Effector memory CD8-positive, alpha-beta T cell (primary cell): ENCODE data around the gene DOK3.
A peak's percentile ranks its signal among the peaks of the same experiment; 100 is the strongest.
"Not testable (repeated sequence)": the region's sequence is repeated elsewhere in the genome, so short reads cannot be mapped to it uniquely, and the experiment has no call there.

ENCODE experiments used
- ATAC-seq: fragments of 150-1000 bp; cut with Tn5 transposase; replicated peaks from 2 replicates; pipeline ENCODE4 v1.10.0; 2021; ENCODE audit warnings: mild to moderate bottlenecking, moderate library complexity
- DNase-seq, 3 experiments: peaks; one replicate each; pipeline ENCODE4 v3.0.0; 2021
- H3K27ac Mint-ChIP-seq, 2 donors: one replicate each; pipeline ENCODE4 v1.8.0; 2022; ENCODE audit warnings: mild to moderate bottlenecking in 2 of 2, mixed read lengths in 2 of 2, moderate library complexity in 2 of 2
- H3K27me3 Mint-ChIP-seq, 2 donors: one replicate each; pipeline ENCODE4 v1.8.0; 2022; ENCODE audit warnings: mixed read lengths in 2 of 2
- H3K36me3 Mint-ChIP-seq: one replicate; pipeline ENCODE4 v1.8.0; 2022; ENCODE audit warnings: mild to moderate bottlenecking, moderate library complexity, mixed read lengths; ENCODE audit not compliant: insufficient read depth
- H3K4me1 Mint-ChIP-seq, 2 donors: one replicate each; pipeline ENCODE4 v1.8.0; 2022; ENCODE audit warnings: low read depth in 2 of 2, mixed read lengths in 2 of 2
- H3K4me3 Mint-ChIP-seq, 2 donors: one replicate each; pipeline ENCODE4 v1.8.0; 2022; ENCODE audit warnings: mild to moderate bottlenecking in 2 of 2, mixed read lengths in 2 of 2, moderate library complexity in 2 of 2
- H3K9me3 Mint-ChIP-seq, 2 donors: one replicate each; pipeline ENCODE4 v1.8.0; 2022; ENCODE audit warnings: mixed read lengths in 2 of 2

DOK3 gene

GRCh38 chr5:177485753-177486152 is 23.9 kb downstream of the DOK3 start:
- not testable (repeated sequence) for H3K4me3 Mint-ChIP-seq, H3K4me1 Mint-ChIP-seq, H3K9me3 Mint-ChIP-seq, H3K36me3 Mint-ChIP-seq, H3K27me3 Mint-ChIP-seq, ATAC-seq, DNase-seq
- peak overlapping the region in 1 of 2 donors; percentile 6 for H3K27ac Mint-ChIP-seq

GRCh38 chr5:177484902-177485549 is 24.6 kb downstream of the DOK3 start:
- H3K36me3 Mint-ChIP-seq: no peaks in the 10 kb centered on the region
- ATAC-seq (no peak), DNase-seq (no peak)
- no peaks in the 10 kb centered on the region for H3K4me1 Mint-ChIP-seq
- no peaks in the 10 kb centered on the region for H3K27me3 Mint-ChIP-seq
- no peaks in the 10 kb centered on the region for H3K9me3 Mint-ChIP-seq
- H3K27ac Mint-ChIP-seq: peak overlapping the region; percentile 6 to 16
- no peak overlapping the region for H3K4me3 Mint-ChIP-seq

GRCh38 chr5:177483994-177484901 is 25.4 kb downstream of the DOK3 start:
- Mint-ChIP-seq H3K4me1 (peaks cover 4 to 6% of the 10 kb centered on the region in 2 donors), H3K9me3 (no peaks in the 10 kb centered on the region), H3K36me3 (no peaks in the 10 kb centered on the region), H3K27me3 (no peaks in the 10 kb centered on the region), H3K4me3 (no peak overlapping the region), H3K27ac (peak overlapping the region; percentile 6 to 77)
- ATAC-seq: no peak
- no peak for DNase-seq

- H3K4me1 Mint-ChIP-seq: peaks cover 8 to 12% of the 10 kb centered on the region in 2 donors
- no peak overlapping the region for H3K4me3 Mint-ChIP-seq
- ATAC-seq (no peak), DNase-seq (no peak)
- H3K9me3 Mint-ChIP-seq: no peaks in the 10 kb centered on the region
- peak overlapping the region in 1 of 2 donors; percentile 44 for H3K27ac Mint-ChIP-seq
- no peaks in the 10 kb centered on the region for H3K36me3 Mint-ChIP-seq
- H3K27me3 Mint-ChIP-seq: no peaks in the 10 kb centered on the region
Observed at GRCh38 chr5:177483042-177483441, 26.6 kb downstream of the DOK3 start.

GRCh38 chr5:177482359-177482795 is 27.2 kb downstream of the DOK3 start:
- H3K36me3 Mint-ChIP-seq: no peaks in the 10 kb centered on the region
- H3K4me3 Mint-ChIP-seq: no peak overlapping the region
- H3K9me3 Mint-ChIP-seq: no peaks in the 10 kb centered on the region
- no peak for DNase-seq
- ATAC-seq: no peak
- H3K27me3 Mint-ChIP-seq: no peaks in the 10 kb centered on the region
- peak overlapping the region in 1 of 2 donors; percentile 44 for H3K27ac Mint-ChIP-seq
- peaks cover 8 to 12% of the 10 kb centered on the region in 2 donors for H3K4me1 Mint-ChIP-seq

- H3K9me3 Mint-ChIP-seq: no peaks in the 10 kb centered on the region
- H3K4me3 Mint-ChIP-seq: peak overlapping the region in 1 of 2 donors; percentile 24
- no peak for ATAC-seq
- no peak for DNase-seq
- H3K4me1 Mint-ChIP-seq: peaks cover 21 to 22% of the 10 kb centered on the region in 2 donors
- H3K36me3 Mint-ChIP-seq: peaks cover 2% of the 10 kb centered on the region
- peak overlapping the region; percentile 84 to 86 for H3K27ac Mint-ChIP-seq
- no peaks in the 10 kb centered on the region for H3K27me3 Mint-ChIP-seq
Observed at GRCh38 chr5:177479774-177480173, 29.9 kb downstream of the DOK3 start.

GRCh38 chr5:177478711-177479646 is 30.6 kb downstream of the DOK3 start:
- Mint-ChIP-seq H3K27me3 (peaks cover 0 to 7% of the 10 kb centered on the region in 2 donors), H3K4me1 (peaks cover 29 to 30% of the 10 kb centered on the region in 2 donors), H3K36me3 (peaks cover 10% of the 10 kb centered on the region), H3K4me3 (peak overlapping the region; percentile 20 to 24), H3K9me3 (no peaks in the 10 kb centered on the region), H3K27ac (peak overlapping the region; percentile 84 to 86)
- DNase-seq: no peak
- ATAC-seq: peak; percentile 84

- H3K27ac Mint-ChIP-seq: peak overlapping the region; percentile 84 to 86
- peaks cover 0 to 10% of the 10 kb centered on the region in 2 donors for H3K27me3 Mint-ChIP-seq
- no peak overlapping the region for H3K4me3 Mint-ChIP-seq
- peaks cover 10% of the 10 kb centered on the region for H3K36me3 Mint-ChIP-seq
- DNase-seq: no peak
- H3K4me1 Mint-ChIP-seq: peaks cover 31 to 32% of the 10 kb centered on the region in 2 donors
- no peak for ATAC-seq
- H3K9me3 Mint-ChIP-seq: no peaks in the 10 kb centered on the region
Observed at GRCh38 chr5:177477701-177478477, 31.7 kb downstream of the DOK3 start.

GRCh38 chr5:177476531-177477233 is 32.9 kb downstream of the DOK3 start:
- peaks cover 10% of the 10 kb centered on the region for H3K36me3 Mint-ChIP-seq
- peaks cover 35 to 38% of the 10 kb centered on the region in 2 donors for H3K4me1 Mint-ChIP-seq
- H3K4me3 Mint-ChIP-seq: no peak overlapping the region
- DNase-seq (no peak), ATAC-seq (no peak)
- no peaks in the 10 kb centered on the region for H3K9me3 Mint-ChIP-seq
- peaks cover 0 to 10% of the 10 kb centered on the region in 2 donors for H3K27me3 Mint-ChIP-seq
- peak overlapping the region; percentile 1 to 73 for H3K27ac Mint-ChIP-seq

- Mint-ChIP-seq H3K27me3 (peaks cover 0 to 10% of the 10 kb centered on the region in 2 donors), H3K27ac (peak overlapping the region; percentile 1 to 73)
- ATAC-seq: no peak
Observed at GRCh38 chr5:177475563-177476427, 33.8 kb downstream of the DOK3 start.

GRCh38 chr5:177474846-177475562 is 34.6 kb downstream of the DOK3 start:
- Mint-ChIP-seq H3K4me1 (peaks cover 42 to 48% of the 10 kb centered on the region in 2 donors), H3K4me3 (peak overlapping the region; percentile 78 to 84), H3K27me3 (peaks cover 0 to 10% of the 10 kb centered on the region in 2 donors), H3K36me3 (peaks cover 10% of the 10 kb centered on the region), H3K9me3 (no peaks in the 10 kb centered on the region), H3K27ac (no peak overlapping the region)
- ATAC-seq (no peak), DNase-seq (no peak)

More at GRCh38 chr5:177475563-177476427, 33.8 kb downstream of the DOK3 start:
- peaks cover 10% of the 10 kb centered on the region for H3K36me3 Mint-ChIP-seq
- peaks cover 35 to 43% of the 10 kb centered on the region in 2 donors for H3K4me1 Mint-ChIP-seq
- DNase-seq: no peak
- H3K9me3 Mint-ChIP-seq: no peaks in the 10 kb centered on the region
- no peak overlapping the region for H3K4me3 Mint-ChIP-seq
